Vagina (tissue), 2 donors: ENCODE results near the gene LOC128125822.
"Not testable (repeated sequence)": the region's sequence is repeated elsewhere in the genome, so short reads cannot be mapped to it uniquely, and the experiment has no call there.

Experiments used
- DNase-seq, 2 donors: peaks; one replicate each; pipeline ENCODE4 v3.0.0-alpha.2; 2017; ENCODE audit errors: extremely low spot score in 2 of 2
- H3K27ac ChIP-seq: fragments of 200-600 bp; sonication (generic); one replicate; pipeline ENCODE4 v1.5.1; 2019
- H3K27me3 ChIP-seq: fragments of 200-600 bp; sonication (generic); one replicate; pipeline ENCODE4 v1.5.1; 2019
- H3K36me3 ChIP-seq, 2 donors: fragments of 200-600 bp; sonication (generic); one replicate each; pipeline ENCODE4 v1.5.1; 2017 to 2019
- H3K4me1 ChIP-seq: fragments of 200-600 bp; sonication (generic); one replicate; pipeline ENCODE4 v1.5.1; 2019
- H3K4me3 ChIP-seq, 2 donors: fragments of 200-600 bp; sonication (generic); 1 replicate in 1 of 2; 2 replicates in 1 of 2; pipeline ENCODE4 v1.5.1; 2016 to 2019
- H3K9me3 ChIP-seq: fragments of 200-600 bp; sonication (generic); one replicate; pipeline ENCODE4 v1.5.1; 2019
- CTCF ChIP-seq, 3 experiments: fragments of 450-650 bp in 2 of 3; fragments of 200-600 bp in 1 of 3; sonication (generic) in 1 of 3; IDR thresholded peaks; one replicate each; pipeline ENCODE4 v1.5.1; 2017 to 2019; ENCODE audit warnings: antibody characterized with exemption in 3 of 3, mild to moderate bottlenecking in 2 of 3, moderate library complexity in 2 of 3
- POLR2A ChIP-seq, 2 donors: fragments of 450-650 bp; IDR thresholded peaks; one replicate each; pipeline ENCODE4 v1.6.1; 2017; ENCODE audit warnings: antibody characterized with exemption in 2 of 2, mild to moderate bottlenecking in 2 of 2, moderate library complexity in 2 of 2
- POLR2AphosphoS5 ChIP-seq, 2 donors: sonication (generic); formaldehyde crosslinking; IDR thresholded peaks; one replicate each; pipeline ENCODE4 v1.9.0; 2017; ENCODE audit warnings: antibody characterized with exemption in 2 of 2, mild to moderate bottlenecking in 2 of 2, low read depth in 1 of 2; ENCODE audit not compliant: insufficient read depth in 1 of 2
- intact Hi-C: fragments of 100-400 bp; cut with DNase I; formaldehyde crosslinking; loops from one replicate; pipeline ENCODE4 v1.15.1; 2023

Gene LOC128125822

GRCh38 chr6:63572044-63572746 lies at the start of gene LOC128125822, which contains the start of gene PTP4A1:
LOC128125822 (plus strand) TSS chr6:63572480.
PTP4A1 (plus strand) TSS chr6:63572480; CDS start chr6:63576881, 4,401 bp downstream.
- peak within 1 kb of the TSS; percentile 92 to 93 for H3K4me3 ChIP-seq
- peak within 1 kb of the TSS; percentile 100 for H3K27ac ChIP-seq
- no peaks in the 10 kb centered on the region for H3K27me3 ChIP-seq
- no peaks in the 10 kb centered on the region for H3K9me3 ChIP-seq
- peaks cover 24% of the 10 kb centered on the region for H3K4me1 ChIP-seq
- intact Hi-C loops: loop anchor here (2.0 kb wide), 1 partner anchor 65 kb away; no protein-coding TSS in a partner anchor
- peaks cover 0 to 4% of the 10 kb centered on the region in 2 donors for H3K36me3 ChIP-seq
- DNase-seq: peak; percentile 96 to 98
- TF ChIP-seq POLR2A (IDR thresholded peaks at IDR 0.05): peak; percentile 91 to 99
- no peak for TF ChIP-seq CTCF (IDR thresholded peaks at IDR 0.05)
- peak; percentile 7 to 93 for TF ChIP-seq POLR2AphosphoS5 (IDR thresholded peaks at IDR 0.05; ENCODE audit: insufficient read depth in 1 of 2, low read depth in 1 of 2)

- H3K27me3 ChIP-seq, H3K9me3 ChIP-seq, H3K4me1 ChIP-seq, H3K36me3 ChIP-seq, DNase-seq, intact Hi-C loops, H3K4me3 ChIP-seq, H3K27ac ChIP-seq: not testable (repeated sequence)
Measured at GRCh38 chr6:63522911-63523287, 49.4 kb upstream of the LOC128125822 start.

- TF ChIP-seq CTCF (IDR thresholded peaks at IDR 0.05): no peak
- no peak for TF ChIP-seq POLR2AphosphoS5 (IDR thresholded peaks at IDR 0.05; ENCODE audit: insufficient read depth in 1 of 2, low read depth in 1 of 2)
- TF ChIP-seq POLR2A (IDR thresholded peaks at IDR 0.05): no peak
- peaks cover 7% of the 10 kb centered on the region for H3K4me1 ChIP-seq
- no peak overlapping the region for H3K27ac ChIP-seq
- no peaks in the 10 kb centered on the region for H3K9me3 ChIP-seq
- no peak for DNase-seq
- H3K27me3 ChIP-seq: no peaks in the 10 kb centered on the region
- intact Hi-C loops: no loop called here
- H3K4me3 ChIP-seq: no peak overlapping the region
- H3K36me3 ChIP-seq: no peaks in the 10 kb centered on the region
Measured at GRCh38 chr6:63523630-63524029, 48.6 kb upstream of the LOC128125822 start.

- peaks cover 7% of the 10 kb centered on the region for H3K4me1 ChIP-seq
- no peak for TF ChIP-seq POLR2AphosphoS5 (IDR thresholded peaks at IDR 0.05; ENCODE audit: insufficient read depth in 1 of 2, low read depth in 1 of 2)
- no peak for TF ChIP-seq POLR2A (IDR thresholded peaks at IDR 0.05)
- no peak for TF ChIP-seq CTCF (IDR thresholded peaks at IDR 0.05)
Measured at GRCh38 chr6:63525186-63525878, 46.9 kb upstream of the LOC128125822 start.

GRCh38 chr6:63526931-63527330 lies 45.3 kb upstream of the LOC128125822 start:
- intact Hi-C loops: no loop called here
- no peak for TF ChIP-seq POLR2AphosphoS5 (IDR thresholded peaks at IDR 0.05; ENCODE audit: insufficient read depth in 1 of 2, low read depth in 1 of 2)
- no peak for TF ChIP-seq POLR2A (IDR thresholded peaks at IDR 0.05)
- TF ChIP-seq CTCF (IDR thresholded peaks at IDR 0.05): no peak
- DNase-seq: no peak
- Histone ChIP-seq H3K4me1 (peaks cover 7% of the 10 kb centered on the region), H3K36me3 (no peaks in the 10 kb centered on the region), H3K27ac (no peak overlapping the region), H3K4me3 (no peak overlapping the region), H3K9me3 (no peaks in the 10 kb centered on the region), H3K27me3 (no peaks in the 10 kb centered on the region)

More at GRCh38 chr6:63525186-63525878, 46.9 kb upstream of the LOC128125822 start:
- Histone ChIP-seq H3K27ac (no peak overlapping the region), H3K4me3 (no peak overlapping the region), H3K27me3 (no peaks in the 10 kb centered on the region), H3K36me3 (no peaks in the 10 kb centered on the region), H3K9me3 (no peaks in the 10 kb centered on the region)
- DNase-seq: no peak
- intact Hi-C loops: no loop called here
